Hematopoietic multipotent progenitor cell treated with erythropoietin and hydrocortisone succinate and interleukin-3 and kit ligand, for 4 days (in vitro differentiated cells): ENCODE measurements around the gene UNC93A.
"Not testable (repeated sequence)": the region's sequence is repeated elsewhere in the genome, so short reads cannot be mapped to it uniquely, and the experiment has no call there.

ENCODE experiments used
- DNase-seq: peaks from one replicate; pipeline ENCODE4 v3.0.0-alpha.2; 2015

UNC93A gene

DNA sequence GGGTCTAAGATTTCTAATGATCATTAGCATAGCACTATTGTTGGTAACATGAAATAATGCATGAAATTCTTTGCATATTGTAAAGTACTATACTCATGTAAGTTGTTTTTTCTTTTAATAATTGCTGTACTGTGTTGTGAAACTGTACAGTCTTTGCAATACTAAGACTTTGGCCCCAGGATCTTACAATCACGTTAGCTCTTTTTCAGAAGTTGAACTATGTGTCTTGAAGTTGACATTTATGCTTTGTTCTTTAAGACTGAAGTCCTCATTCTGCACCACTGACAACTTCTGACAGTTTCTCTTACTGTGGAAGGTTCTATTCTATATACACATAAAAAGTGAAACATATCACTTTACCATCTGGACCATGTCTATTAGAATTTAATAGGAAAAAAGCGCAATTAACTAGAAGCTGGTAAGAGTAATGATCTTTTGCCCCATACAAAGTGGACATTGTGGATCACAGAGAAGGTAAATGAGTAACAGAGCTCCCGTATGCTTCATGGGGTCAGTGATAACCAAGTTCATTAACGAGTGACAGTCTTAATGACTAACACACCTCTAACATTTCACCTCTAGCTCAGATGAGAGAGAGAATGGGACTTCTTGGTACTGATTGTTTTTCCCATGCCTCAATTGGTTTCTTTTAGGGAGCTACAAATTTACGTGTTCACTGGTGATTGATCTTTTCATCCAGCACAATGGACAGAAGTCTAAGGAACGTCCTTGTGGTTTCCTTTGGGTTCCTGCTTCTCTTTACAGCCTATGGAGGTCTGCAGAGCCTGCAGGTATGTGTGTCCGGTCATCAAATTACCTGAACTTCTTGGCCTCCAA is at the start of gene UNC93A:
Gene UNC93A, plus strand, starts transcription at position 530 of the 837 bp plus-strand sequence. Its CDS starts 175 bp downstream, at position 705.
- DNase-seq: no peak

DNA sequence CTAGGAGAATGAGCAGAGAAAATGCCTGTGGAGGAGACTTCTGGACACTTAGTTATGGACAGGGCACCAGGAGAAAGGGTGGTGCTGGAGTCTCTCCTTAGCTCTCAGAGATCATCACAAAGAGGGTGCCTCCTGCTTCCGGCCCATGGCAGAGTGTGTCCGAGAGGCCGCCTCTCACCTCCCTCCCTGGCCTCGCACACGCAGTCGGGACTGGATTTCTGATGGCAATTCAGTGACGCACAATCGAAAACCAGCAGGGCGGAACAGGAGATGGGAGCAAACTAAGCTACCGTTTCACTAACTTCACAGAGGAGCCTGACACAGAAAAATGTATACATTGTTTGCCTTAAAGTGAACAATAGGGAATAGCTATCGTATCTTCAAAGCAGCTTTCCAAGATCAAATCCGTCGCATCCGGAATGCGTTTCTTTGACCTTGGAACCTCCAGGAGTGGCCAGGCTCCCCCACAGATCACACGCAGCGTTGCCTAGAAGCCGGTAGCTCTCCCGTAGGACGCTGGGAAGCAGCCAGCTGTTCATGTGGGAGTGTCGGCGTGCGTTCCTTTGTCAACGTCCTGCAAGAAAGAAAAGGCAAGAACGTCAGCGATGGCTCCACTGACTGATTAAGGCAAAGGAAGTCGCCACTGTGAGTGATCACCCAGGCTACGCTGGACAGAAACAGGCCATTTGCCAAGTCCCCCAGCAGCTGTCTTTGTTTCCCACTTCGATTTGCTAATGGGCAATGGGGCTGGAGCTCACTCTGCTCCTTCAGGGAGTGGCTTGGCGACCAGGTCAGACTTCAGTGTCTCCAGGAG is 49.6 kb upstream of the UNC93A start:
- DNase-seq: not testable (repeated sequence)

DNA sequence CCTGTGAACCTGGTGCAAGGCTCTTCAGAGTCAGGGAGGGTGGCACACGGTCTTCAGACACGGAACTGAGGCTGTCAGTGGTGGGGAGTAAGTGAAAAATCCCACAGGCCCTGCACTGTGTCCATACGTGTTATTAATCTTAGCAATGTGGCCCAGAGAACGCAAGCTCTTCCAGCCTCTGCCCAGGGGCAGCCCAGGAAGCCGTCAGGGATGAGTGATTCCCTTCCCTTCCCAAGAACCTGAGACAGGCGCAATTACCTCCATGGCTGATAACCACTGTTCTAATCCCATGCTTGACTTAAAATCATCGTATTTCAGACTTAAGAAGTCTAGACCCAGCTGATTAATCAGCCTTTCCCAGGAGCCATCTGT is 49.0 kb upstream of the UNC93A start:
- DNase-seq: not testable (repeated sequence)

DNA sequence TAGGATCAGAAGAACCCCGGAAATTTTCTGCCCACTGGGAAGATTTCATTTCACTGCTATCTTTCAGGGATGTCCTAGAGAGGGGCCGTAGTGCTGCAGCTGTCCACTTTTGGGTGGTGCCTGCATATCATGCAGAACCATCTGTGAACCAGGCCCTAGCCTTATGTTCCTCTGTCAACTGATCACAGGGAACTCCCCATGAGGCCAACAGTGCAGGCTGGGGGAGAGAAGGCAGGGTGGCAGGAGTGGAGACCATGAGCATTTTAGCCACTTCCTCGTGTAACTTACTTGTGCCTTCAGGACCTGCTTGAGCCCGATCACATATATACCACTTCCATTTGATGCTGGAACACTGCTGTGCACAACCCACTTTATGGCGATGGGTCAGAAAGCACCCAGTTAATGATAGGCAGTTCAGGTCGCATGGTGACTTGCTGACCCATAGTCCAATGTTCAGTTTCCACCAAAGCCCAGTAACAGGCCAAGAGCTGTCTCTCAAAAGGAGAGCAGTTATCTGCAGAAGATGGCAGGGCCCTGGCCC is 48.5 kb upstream of the UNC93A start:
- DNase-seq: peak; percentile 83

DNA sequence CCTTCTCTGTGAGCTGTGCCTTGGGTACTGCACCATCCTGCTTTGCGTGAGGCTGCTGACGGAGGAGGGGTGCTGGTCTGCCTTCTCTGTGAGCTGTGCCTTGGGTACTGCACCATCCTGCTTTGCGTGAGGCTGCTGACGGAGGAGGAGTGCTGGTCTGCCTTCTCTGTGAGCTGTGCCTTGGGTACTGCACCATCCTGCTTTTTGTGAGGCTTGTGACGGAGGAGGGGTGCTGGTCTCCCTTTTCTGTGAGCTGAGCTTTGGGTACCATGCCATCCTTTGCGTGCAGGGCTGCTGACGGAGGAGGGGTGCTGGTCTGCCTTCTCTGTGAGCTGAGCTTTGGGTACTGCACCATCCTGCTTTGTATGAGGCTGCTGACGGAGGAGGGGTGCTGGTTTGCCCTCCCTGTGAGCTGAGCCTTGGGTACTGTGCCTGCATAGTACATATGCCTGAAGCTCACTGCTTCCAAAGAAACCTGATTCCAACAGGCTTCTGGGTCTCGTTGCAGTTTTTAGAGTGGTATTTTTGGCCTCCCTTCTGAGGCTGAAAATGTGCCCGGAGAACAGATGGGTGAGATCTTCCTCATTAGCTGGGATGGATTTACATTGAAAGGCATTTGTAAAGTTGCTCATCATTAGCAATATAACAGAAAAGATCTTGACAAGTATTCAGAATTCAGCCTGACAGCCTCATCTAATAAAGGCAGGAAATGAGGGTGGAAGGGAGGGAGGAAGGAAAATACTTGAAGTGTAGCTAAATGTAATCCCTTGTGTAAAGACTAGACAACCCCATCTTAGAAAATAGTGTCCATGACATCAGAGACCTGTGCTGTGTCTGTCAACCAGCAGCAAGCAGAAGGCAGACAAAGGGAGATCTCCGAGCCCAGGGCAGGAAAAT is 46.8 kb upstream of the UNC93A start:
- DNase-seq: no peak

DNA sequence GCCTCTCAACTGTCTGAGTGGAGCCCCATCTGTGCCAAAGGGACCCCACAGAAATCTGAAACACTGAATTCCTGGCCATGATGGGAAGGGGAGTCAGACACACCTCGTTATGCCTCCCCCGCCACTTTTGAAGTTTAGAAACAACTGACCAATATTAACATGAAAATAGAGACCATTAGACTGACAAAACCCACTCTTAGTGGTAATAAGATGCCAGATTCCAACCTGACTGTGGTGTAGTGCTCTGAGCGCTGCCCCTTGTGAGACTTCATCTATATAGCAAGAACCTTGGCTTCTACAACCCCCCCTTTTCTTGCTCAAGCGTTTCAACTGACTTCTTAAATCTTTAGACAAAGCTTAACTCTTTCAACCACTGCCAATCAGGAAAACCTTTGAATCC is 46.1 kb upstream of the UNC93A start:
- DNase-seq: no peak

DNA sequence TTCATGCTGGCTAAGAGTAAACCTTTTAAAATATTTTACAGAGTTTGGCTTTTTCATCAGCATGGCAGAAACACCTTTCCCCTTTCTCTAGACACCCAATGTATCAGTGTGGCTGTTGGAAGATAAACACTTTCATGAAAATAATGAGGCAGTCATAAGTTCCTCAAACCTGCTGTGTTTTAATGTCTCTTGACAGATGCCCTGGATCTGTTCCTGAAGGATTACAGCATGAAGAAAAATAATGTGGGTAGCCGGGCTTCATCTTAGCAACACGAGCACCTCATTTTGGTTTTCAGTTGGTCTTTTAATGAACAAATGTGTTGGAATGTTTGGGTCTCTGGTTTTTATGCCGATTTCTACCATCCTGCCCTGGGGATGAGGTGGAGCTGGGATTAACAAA is 45.5 kb upstream of the UNC93A start:
- DNase-seq: no peak

DNA sequence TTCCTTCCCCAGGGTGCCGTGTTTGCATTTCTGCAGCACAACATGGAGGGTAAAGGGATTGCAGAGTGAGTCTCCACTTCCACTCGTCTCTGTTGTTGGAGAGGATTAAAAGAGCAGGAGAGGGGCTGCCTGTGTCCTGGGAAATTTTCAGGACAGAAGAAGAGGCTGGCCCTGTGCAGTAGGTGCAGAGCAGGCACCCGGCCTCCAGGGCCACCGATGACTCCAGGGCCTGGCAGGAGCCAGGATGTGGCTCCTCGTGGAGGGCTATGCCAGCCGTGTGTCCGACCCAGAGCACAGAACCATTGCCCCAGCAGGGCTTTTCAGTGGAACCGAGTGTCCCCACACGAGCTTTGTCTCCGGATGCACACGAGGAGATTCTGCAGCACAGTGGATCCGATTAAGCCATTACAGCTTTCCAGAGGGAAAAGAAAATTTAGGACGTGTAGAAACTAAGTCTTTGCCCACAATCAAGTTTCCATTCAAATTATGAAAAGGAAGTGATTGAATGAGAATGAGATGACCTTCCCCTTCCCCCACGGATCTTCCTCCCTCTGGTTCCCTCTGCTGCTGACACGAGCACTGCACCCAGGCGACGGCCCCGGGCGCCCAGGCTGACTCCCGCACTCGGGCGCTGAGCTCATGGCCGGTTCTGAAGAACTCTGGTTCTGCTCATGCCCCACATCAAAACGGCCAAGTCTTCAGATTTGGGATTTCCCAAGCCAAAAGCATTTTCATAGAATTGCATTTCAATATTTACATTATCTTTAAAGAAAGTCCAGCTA is 43.1 kb upstream of the UNC93A start:
- DNase-seq: no peak

DNA sequence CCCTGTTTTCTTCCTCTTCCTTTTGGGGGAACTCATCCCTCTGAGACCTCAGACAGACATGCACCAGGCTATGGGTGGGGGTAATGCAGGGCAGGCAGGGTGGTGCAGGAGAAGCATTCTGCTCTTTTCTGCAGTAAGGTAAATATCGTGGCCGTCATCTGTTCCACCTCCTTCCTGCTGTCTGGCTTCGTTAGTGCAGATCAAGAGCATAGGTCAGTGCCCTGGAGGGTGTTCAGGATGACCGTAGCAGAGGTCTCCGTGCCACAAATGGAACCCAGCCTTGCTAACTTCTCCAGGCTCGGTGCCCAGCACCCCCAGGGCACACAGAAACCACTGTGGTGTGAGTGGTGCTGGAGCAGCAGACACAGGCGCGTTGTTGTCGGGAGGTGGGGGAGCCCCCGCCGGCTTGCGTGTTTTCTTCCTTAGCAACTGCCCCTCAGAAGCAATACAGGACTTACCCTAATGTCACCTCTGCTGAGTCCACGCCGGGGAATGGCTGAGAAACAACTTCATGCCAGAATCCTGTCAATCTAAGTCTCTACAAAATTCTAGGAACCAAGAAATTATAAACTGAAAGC is 42.1 kb upstream of the UNC93A start:
- DNase-seq: not testable (repeated sequence)

DNA sequence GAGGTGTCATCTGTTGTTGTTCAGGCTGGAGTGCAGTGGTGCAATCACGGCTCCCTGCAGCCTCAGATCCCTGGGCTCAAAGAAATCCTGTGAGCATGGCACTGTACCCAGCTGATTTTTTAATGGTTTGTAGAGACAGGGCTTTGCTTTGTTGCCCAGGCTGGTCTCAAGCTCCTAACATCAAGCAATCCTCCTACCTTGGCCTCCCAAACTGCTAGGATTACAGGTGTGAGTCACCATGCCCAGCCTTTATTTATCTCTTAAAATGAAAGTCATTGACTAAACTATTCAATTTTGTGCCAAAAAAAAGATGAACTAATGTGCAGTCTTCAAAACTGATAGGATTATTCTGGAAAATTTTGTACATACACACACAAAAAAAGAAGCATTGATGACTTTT is 38.8 kb upstream of the UNC93A start:
- no peak for DNase-seq

DNA sequence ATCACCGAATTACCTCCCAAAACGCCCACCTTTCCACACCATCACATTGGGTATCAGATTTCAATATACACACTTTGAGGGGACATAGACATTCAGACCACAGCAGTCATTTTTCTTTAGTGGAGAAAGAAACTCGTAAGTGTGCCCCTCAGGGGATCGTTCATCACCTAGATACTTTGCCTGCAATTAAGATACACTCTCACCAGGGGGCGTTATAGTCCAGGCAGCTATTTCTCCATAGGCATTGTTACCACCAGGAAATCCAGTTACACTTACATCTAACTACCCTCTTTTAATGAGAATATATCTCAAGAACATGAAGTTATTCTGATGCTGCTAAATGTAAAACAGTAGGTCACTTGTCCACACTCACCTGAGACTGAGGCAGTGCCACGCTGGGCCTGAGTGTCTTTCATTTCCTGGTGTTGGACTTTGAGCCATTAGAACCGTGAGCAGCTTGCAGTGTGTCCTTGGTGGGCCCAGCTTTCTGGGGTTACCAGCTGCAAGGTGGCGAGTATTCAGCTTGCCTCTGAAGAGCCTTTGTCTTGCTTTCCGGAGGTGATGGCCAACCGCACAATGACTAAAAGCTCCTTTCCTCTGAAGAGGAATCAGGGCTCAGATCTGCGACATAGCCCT is 35.1 kb upstream of the UNC93A start:
- DNase-seq: no peak

DNA sequence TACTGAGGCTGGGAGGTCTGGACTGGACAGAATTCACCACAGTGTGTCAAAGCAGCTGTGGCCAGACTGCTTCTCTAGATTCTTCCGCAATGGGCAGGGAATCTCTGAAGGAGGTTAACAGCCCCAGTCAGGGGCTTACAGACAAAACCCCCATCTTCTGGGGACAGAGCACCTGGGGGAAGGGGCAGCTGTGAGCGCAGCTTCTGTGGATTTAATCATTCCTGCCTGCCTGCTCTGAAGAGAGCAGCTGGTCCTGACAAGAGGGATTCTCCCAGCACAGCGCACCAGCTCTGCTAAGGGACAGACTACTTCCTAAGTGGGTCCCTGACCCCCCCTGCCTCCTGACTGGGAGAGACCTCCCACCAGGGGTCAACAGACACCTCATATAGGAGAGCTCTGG is 32.5 kb upstream of the UNC93A start:
- DNase-seq: no peak

DNA sequence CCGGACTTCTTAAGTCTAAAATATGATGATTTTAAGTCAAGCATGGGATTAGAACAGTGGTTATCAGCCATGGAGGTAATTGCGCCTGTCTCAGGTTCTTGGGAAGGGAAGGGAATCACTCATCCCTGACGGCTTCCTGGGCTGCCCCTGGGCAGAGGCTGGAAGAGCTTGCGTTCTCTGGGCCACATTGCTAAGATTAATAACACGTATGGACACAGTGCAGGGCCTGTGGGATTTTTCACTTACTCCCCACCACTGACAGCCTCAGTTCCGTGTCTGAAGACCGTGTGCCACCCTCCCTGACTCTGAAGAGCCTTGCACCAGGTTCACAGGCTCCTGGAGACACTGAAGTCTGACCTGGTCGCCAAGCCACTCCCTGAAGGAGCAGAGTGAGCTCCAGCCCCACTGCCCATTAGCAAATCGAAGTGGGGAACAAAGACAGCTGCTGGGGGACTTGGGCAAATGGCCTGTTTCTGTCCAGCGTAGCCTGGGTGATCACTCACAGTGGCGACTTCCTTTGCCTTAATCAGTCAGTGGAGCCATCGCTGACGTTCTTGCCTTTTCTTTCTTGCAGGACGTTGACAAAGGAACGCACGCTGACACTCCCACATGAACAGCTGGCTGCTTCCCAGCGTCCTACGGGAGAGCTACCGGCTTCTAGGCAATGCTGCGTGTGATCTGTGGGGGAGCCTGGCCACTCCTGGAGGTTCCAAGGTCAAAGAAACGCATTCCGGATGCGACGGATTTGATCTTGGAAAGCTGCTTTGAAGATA is 24.9 kb upstream of the UNC93A start:
- DNase-seq: not testable (repeated sequence)

DNA sequence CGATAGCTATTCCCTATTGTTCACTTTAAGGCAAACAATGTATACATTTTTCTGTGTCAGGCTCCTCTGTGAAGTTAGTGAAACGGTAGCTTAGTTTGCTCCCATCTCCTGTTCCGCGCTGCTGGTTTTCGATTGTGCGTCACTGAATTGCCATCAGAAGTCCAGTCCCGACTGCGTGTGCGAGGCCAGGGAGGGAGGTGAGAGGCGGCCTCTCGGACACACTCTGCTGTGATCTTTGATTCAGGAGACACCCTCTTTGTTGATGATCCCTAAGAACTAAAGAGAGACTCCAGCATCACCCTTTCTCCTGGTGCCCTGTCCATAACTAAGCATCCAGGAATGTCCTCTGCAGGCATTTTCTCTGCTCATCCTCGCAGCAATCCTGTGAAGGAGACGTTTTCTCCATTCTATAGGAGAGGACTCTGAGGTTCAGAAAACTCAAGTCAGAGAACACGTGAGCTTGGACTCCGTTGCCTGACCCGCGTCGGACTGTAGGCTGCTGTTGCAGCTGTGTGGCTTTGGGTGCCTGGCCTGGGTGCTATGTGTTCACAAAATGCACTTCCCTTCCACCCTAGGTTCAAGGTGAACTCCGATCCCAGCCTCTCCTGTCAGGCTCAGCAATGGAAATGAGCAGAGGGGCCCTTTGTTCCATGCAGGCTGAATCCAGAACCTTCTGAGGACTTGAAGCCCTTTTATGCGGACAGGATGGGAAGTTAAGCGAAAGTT is 24.1 kb upstream of the UNC93A start:
- DNase-seq: no peak

DNA sequence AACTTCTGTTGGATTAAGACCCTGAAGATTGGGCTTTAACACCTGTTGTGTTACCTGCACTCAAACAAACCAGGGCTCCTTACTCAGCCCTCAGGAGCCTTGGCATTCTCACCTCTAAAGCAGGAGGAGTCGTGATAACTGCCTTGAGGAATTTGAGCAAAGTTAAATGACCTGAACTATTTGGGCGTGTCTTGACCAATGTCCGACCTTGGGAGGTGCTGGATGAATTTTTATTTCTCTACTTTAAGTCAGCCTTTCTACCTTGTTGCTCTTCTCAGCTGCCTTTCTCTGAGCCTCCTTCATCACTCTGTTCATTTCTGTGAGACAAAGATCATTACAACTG is 23.6 kb upstream of the UNC93A start:
- not testable (repeated sequence) for DNase-seq

DNA sequence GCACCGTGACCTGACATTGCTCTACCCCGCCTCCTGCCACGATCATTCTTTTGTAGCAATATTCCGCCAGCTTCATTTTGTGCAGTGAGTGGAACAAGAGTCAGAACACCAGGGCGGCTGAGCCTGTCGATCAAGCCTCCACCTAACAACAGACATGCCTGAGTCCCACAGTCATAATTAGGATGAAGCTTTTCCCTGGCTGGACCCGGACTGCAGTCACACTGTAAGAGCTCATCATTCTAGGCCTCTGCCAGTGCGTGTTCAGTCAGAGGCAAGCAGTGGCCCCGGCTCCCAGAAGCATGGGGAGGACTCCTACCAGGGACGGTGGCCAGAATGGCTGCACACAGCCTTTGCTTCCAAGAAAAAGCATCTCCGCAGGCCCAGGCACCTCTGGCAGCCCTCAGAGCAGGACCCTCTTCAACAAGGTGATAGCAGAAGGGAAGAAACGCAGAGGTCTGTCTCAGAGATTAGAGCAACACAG is 23.2 kb upstream of the UNC93A start:
- DNase-seq: no peak

DNA sequence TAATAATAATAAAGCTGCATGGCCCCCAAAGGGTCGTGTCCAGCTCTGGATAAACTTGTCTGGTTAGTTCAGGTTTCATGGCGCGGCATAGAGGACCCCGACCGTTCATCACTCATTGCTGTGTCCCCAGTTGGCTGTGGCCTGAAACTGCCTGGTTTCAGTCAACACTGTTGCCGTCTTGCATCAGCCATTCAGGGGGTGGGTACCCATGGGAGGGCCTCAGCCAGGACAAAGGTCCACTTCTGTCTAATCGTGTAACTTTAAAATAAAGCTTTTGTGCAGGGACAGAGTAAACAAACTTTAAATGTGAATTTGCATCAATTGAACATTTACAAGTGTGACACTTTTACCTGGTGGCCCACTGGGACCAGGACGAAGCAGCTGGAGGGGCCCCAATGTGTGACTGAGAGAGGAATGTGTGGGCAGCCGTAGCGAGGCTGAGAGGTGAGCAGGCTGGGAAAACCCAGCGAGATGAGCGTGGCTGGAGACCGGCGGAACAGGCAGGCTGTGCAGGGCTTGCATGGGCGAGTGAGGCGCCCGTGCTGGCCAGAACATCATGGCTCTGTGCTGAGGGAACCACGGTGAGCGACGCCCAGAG is 22.3 kb upstream of the UNC93A start:
- no peak for DNase-seq

DNA sequence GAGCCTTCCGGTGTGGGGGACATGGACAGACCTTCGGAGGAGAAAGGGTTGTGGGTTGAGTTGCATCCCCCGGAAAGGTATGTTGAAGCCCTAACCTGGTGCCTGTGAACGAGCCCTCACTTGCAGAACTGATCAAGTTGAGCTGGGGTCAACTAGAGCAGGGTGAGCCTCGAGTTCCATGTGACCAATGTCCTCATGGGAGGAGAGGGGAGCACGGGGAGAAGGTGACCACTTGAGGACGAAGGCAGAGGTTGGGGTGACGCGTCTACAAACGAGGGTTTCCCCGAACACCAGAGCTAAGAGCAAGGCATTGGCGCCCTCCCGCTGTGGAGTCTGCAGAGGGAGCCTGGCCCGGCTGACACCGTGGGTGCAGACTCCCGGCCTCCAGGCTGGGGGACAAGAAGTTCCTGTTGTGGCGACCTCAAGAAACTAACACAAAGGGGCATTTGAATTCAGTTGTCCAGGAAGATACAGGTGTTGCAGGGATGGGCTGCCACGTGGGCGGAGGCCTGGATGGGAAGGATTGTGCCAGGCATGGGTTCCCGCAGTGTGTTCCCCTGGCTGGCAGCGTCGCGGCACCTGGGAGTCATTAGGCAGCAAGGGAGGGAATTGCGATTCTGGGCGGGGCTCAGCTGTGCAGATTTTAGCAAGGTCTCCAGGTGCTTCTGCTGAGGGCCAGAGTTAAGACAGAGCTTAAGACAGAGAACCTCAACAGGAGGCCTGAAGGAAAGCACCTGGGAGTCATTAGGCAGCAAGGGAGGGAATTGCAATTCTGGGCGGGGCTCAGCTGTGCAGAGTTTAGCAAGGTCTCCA is 20.4 kb upstream of the UNC93A start:
- DNase-seq: no peak
